CMK (cell line): Measurements from ENCODE around the gene PRSS57.
A peak's percentile ranks its signal among the peaks of the same experiment; 100 is the strongest.
"Not testable (repeated sequence)": the region's sequence is repeated elsewhere in the genome, so short reads cannot be mapped to it uniquely, and the experiment has no call there.

Experiments used
- DNase-seq: peaks from one replicate; pipeline ENCODE4 v3.0.0-alpha.2; 2010; ENCODE audit warnings: low read depth

The PRSS57 gene

DNA sequence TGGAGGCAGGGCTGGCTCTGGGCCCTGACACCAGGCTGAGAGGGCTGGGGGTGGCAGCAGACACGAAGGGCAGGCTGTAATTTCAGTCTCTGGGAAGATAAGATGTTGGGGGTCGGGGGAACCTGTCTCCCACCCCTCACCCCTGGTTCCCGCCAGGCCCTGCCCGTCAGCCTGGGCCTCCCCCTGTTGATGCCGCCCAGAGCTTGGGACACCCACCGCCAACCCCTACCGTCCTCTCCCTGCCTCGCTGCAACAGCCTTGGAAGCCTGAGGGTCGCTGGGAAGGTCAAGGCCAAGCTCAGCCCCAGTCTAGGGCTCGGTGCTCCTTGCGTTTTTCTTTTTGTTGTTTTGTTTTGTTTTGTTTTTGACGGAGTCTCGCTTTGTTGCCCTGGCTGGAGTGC, 28.0 kb upstream of the PRSS57 start:
- DNase-seq = no peak

DNA sequence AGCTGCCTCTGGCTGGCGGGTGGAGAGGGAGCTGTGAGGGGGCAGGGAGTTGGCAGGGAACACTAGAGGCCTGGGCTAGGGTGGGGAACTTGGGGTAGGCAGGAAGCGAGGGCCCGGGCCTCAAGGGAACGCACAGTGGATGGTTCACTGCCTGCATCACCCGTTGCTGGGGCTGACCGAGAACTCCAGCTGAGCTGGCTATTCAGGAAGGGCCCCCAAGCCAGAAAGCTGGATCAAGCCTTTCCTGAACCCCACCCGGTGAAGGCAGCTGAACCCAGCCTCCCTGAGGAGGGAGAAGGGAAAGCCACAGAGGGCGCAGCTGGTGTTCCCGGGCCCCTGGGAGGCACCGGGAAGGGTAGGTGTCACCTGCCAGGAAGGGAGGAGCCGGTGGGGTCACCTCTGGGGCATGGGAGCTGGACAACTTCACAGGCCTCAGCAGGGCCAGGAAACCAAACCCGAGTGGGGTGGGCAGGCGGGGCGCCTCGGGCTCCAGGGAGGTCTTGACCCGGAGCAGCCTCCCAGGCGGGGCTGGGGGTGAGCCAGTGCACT, 27.4 kb upstream of the PRSS57 start:
- DNase-seq = no peak

DNA sequence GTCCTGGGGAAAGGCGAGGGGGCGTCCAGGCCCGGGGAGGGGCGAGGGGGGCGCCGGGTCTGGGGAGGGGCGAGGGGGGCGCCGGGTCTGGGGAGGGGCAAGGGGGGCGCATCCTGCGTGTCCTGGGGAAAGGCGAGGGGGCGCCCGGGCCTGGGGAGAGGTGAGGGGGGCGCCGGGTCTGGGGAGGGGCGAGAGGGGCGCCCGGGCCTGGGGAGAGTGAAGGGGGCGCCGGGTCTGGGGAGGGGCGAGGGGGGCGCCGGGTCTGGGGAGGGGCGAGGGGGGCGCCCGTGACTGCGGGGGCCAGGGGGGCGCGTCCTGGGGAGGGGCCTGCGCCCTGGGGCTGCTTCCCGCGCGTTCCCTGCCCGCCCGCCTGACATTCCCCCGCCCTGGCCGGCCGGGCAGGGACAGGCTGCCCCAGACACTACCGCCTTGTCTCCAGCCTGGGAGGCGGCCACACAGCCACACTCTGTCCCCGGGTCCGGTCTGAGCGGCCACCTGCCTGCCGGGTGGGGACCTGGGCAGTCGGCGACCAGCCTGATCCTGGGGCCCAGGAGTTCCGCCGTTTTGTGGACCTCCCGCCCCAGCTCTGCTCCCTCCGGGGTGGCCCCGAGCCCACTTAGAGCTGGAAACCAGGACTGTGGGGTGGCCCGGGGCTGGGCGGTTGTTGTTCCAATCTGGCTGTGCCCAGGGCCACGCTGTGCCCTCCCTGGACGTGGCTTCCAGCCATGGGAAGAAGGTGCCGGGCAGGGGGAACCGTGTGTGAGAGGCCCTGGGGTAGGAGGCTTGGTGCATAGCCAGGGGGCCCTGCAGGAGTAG, 25.3 kb upstream of the PRSS57 start:
- DNase-seq = no peak

DNA sequence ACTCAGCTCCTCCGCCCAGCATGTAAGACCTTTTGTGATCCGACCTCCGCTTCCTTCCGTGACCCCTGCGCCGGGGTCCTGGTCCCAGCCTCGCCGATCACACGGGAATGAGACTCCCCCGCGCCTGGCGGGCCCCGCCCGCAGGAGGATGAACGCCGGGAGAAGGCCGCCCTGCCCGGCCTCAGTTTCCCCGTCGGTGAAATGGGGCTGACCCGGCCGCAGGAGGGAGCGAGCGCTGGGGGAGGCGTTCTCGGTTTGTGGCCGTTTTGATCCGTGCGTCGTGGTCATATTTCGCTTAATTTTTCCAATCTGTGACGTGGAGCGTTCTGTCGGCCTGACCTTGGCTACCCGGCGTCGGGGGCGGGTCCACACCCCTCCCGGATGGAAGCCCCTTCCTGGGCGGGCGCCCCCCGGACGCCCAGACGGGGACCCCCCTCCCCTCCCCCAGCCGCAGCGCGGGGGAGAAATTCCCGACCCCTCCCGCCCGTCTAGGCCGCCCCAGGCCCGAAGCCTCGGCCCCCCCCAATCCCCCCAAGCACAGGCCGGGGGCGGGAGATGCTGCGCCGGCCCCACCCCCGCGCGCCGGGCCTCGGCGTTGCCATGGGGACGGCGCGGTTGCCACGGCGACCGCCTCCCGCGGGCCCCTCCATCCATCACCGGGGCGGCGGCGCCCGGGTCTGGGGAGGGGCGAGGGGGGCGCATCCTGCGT, 24.5 kb upstream of the PRSS57 start:
- no peak for DNase-seq

DNA sequence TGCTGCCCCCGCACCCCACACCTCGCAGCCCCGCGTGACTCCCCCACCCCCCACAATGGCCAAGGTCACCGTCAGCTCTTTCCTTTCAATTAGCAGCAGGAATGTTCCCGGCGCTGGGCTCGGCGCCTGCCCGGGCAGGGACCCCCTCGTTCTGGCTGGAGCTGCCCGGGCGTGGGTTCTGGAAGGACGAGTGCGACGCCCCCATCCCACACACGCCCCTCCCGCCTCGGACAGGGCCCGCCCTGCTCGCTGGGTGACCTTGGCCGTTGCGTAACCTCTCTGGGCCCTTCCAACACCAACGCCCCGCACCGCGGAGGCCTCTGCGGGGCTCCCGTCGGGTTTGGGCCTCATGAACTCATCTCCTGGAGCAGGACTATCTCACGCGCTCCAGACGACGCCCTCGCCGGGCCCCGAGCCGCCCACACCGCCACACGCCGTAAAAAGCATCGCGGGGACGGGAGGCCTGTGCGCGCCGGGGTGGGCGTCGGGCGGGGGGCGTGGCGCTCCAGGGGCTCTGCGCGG, 23.8 kb upstream of the PRSS57 start:
- no peak for DNase-seq

DNA sequence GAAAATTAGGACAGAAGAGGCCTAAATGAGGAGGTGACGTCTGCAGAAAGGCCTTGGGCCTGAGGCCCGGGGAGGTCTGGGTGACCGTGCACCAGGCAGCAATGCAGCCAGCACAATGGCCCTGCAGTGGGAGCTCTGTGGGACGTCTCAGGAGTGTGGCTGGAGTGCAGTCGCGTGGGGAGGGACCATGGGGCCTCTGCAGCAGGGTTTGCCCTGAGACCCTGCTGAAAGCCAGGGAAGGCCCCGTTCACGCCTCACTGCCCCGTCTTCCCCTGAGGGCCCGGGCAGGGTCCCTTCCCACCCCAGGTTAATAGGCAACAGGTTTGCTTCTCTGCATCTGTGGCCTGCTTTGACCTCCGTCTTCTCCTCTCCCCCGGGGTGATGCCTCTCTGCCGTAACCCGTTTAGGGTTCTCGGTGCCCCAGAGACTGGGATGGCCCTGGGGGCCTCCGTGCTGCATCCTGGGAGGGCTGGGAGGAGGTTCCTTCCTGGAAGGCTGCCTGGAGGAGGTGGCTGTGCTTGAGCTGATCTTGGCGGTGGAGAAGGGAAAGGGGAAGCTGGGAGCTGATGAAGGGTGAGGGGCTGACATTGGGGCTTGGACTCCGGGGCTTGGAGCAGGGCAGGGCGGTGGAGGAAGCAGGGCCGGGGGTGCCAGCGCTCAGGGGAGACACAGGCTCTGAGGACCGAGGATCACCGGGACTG, 23.1 kb upstream of the PRSS57 start:
- DNase-seq = no peak

DNA sequence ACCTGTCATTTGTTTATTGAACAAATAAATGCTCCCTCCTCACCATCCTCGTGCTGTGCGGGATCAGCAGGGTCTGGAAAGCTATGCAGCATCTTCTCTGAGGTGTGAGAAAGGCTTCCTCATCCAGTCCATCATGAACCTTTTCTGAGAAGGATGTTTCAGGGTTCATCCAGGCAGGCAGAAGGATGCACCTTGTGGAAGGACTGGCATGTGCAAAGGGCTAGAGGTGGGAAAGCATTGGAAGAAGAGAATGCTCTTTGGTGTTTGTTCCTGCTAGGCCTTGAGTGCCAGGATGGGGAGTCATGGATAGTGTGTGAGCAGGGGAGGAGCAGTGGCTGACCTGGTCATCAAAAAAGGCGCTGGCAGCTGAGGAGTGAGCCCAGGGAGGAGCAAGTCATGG, 20.1 kb upstream of the PRSS57 start:
- DNase-seq = no peak

DNA sequence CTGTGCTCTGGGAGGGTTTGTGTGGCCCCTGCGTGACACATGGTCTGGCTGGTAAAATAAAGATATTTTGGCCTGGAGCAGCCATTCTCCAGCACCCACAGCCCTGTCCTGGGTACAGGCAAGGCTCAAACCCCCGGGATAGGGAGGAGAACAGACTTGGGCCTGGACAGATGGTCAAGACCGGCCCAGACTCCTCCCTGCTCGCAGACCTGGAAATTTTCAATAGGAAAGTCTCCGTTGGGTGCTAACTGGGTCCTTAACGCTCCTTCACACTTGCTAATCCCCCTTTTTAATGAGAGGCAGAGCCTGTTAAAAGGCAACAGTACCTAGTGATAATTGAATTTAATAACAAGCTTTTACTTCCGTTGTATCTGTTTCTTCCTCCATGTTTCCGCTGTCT, 16.0 kb upstream of the PRSS57 start:
- DNase-seq = no peak

DNA sequence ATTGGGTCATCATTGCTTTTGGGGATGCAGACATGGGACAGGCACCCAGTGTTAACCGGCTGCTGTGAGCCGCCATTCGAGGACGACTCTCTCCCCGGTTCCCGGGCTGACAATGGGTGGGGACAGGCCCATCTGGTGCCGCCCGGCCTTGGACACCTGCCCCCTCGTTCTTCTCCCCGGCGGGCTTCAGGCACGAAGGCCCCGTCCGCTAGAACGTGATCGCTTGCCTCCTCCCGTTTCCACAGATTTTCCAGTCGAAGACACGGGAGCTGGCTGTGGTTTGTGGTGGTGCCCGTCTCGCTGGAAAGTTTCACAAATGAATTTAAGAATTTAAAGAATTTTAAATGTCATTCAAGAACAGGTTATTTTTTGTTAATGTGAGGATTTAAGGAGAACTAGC, 15.5 kb upstream of the PRSS57 start:
- no peak for DNase-seq

DNA sequence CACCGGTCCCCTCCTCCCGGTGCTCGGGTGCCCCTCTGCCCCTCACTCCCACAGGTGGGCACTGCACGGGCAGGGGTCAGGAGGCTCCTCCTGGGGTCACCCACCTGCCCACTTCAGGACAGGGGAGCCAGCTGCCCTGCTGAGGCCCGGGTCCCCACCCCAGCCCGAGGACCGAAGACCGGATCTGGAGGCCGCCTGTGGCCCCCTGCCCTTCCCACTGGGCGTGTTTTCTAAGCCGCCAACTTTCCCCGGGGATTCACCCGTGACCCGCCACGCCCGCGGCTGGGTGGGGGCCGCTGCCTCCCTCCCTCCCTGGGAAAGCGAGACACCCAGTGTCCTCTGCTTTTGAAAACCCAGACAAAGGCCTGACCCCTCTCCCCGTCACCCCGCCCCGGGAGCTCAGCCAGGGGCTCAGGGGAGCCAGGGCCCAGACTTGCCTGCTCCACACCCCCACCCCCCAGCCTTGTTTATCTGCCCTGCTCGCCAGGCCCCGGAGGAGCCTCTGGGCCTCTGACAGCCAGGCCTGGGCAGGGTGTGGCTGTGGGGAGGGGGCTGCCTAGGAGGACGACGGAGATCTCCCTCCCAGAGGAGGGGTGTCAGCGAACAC, 14.8 kb upstream of the PRSS57 start:
- no peak for DNase-seq

DNA sequence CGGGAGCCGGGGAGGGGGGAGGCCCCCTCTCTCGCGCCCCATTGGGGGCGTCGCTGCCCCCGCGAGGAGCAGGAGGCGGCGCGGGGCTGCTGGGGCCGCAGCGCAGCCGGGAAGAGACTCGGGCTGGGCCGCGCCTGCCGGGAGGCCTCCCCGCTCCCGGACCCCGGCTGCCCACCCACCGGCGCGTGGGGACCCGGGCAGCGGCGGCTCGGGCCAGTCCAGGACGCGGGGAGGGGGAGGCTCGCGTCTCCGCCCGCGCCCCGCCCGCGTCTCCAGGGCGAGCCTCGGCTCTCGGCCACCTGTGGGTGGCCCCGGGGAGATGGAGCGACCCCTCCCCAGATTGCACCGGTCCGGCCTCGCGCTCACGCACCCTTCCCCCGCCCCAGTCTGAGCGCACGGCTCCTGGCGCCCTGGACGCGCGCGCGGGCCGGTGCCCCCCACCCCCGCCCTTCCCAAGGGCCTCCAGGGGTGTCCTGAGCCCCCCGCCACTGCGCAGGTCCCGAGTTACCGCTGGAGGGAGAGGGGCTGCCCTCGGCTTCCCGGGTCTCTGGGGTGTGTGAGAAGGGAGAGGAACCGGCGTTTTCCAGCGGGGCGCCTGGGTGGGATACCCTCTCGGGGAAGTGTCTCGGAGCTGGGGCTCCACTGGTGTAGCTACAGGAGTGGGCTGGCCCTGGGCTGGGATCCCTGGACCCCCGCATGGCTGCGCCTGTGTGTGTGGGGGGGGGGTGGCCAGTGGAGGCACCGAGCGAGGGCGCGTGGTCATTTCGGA, 14.1 kb upstream of the PRSS57 start:
- DNase-seq = no peak

DNA sequence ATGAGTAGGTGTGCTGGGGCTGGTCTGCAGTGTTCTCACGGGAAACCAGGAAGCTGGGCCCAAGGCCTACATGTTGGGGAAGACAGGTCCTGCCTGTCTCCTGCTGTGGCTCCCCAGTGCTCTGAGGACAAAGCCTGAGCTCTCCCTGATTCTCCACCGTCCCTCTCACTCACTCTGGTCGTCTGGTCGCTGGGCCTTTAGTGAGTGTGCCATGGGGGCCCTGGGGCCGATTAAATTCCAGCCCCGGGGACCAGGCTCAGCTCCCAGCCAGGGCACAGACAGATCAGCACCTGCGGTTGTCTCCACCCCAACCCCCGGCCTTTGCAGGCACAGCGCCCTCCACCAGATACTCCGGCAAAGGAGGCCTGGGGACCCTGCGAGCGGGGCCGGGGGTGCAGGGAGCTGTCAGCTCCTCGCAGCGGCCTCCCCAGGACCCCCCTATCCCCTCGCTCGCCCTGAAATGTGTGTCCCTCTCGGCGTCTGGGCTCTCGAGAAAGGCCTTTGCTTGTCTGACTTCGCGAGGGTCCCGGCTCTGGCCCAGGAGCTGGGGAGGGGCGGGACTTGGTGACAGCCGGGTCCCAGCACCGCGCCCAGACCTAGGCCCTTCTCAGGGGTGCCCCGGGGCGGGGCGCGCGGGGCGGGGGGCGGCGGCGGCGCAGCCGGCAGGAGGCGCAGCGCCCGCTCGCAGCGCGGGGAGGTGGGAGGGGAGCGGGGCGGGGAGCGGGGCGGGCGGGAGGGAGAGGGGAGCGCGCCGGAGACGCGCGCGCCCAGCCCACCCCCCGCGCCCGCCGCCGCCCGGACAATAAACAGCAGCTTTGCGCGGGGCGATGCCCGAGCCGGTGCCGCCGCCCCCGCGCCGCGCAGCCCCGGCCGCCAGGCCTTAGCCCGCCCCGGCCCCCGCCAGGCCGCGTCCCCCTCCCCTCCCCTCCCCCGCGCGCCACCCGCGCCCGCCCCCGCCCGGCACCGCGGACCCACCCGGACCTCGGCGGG, 13.2 kb upstream of the PRSS57 start, which contains the start of gene PALM:
PALM (plus strand) TSS at position 782 of the 990 bp plus-strand sequence. CDS start 212 bp downstream, outside the sequence.
- DNase-seq = no peak

DNA sequence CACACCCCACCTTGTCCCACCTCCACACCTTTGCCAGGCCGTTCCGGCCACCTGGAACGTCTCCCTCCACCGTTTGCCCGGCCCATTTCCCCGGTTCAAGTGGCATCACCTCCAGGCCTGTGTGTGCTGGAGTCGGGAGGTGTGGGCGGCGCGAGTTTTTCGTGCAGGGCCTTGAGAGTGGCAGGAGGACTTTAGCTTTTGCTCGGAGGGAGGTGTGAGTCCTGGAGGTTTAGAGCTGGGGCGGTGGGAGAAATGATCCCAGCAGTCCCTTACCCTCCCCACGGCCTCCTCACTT, 9.1 kb upstream of the PRSS57 start:
- DNase-seq = no peak

DNA sequence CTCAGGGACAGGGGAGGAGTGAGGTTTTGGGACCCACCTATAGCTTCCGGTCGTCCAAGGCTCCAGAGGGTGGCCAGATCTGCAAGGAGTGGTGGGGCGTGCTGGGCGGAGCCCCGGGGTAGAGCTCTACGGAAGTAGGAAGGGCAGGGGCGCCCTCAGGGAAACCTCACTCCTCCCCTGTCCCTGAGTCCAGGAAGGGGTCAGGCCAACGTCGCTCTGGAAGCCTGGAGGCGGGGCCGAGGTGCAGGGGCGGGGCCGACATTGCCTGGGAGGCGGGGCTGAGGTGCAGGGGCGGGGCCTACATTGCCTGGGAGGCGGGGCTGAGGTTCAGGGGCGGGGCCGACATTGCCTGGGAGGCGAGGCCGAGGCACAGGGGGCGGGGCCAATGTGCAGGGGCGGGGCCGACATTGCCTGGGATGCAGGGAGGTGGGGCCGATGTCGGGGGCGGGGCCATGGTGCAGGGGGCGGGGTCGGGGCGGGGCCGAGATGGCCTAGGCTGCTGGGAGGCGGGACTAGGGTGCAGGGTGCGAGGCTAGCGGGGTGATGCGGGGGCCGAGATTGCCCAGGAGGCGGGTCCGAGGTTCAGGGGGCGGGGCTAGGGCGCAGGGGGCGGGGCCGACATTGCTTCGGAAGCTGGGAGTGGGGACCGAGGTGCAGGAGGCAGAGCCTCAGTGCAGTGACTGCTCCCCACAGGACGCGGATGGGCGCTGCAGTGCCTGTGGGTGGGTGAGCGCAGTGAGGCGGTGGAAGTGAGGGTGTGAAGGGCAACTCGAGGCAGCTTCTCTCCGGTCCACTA, 8.6 kb upstream of the PRSS57 start:
- peak; percentile 97 for DNase-seq

DNA sequence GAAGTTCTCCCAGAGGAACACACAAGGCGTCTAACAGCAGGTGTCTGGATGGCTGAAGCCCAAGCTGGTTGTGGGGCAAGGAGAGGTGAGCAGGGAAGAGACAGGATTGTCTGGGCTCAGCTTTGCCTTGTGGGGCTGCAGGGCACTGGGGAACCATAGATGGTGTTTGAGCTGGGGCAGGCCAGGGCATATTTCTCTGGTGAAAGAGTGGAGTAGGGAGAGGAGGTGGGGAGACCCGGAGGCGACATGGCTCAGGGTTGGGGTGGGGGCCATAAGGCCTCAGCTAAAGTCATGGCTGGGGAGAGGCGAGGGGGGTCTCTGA, 8.0 kb upstream of the PRSS57 start:
- no peak for DNase-seq

DNA sequence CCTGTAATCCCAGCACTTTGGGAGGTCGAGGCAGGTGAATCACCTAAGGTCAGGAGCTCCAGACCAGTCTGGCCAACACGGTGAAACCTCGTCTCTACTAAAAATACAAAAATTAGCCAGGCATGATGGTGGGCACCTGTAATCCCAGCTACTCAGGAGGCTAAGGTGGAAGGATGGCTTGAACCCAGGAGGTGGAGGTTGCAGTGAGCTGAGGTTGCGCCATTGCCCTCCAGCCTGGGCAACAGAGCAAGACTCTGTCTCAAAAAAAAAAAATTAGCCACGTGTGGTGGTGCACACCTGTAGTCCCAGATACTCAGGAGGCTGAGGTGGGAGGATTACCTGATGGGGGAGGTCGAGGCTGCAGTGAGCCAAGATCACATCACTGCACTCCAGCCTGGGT, 7.6 kb upstream of the PRSS57 start:
- DNase-seq = not testable (repeated sequence)

DNA sequence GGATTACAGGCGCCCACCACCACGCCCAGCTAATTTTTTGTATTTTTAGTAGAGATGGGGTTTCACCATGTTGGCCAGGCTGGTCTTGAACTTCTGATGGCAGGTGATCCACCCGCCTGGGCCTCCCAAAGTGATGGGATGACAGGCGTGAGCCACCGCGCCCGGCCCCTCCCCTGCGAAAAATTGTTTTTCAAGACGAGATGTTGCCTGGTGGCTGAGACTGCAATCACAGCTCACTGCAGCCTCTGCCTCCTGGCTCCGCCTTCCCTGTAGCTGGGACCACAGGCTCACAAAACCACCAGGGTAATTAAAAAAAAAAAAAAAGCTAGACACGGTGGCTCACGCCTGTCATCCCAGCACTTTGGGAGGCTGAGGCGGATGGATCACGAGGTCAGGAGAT, 4.6 kb upstream of the PRSS57 start:
- not testable (repeated sequence) for DNase-seq

DNA sequence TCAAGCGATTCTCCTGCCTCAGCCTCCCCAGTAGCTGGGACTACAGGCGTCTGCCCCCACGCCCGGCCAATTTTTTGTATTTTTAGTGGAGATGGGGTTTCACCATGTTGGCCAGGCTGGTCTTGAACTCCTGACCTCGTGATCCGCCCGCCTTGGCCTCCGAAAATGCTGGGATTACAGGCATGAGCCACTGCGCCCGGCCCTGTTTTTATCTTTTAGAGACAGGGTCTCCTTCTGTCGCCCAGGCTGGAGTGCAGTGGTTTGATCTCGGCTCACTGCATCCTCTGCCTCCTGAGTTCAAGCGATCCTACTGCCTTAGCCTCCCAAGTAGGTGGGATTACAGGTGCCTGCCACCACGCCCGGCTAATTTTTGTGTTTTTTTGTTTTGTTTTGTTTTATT, 3.3 kb upstream of the PRSS57 start:
- not testable (repeated sequence) for DNase-seq
